GM19043 (cell line): ENCODE data around the gene EFCAB8.
A peak's percentile ranks its signal among the peaks of the same experiment; 100 is the strongest.

Experiments used
- ATAC-seq: cut with Tn5 transposase; IDR thresholded peaks from one replicate; pipeline ENCODE4 v1.9.1; 2021; ENCODE audit warnings: low read depth; ENCODE audit not compliant: unreplicated experiment

EFCAB8 gene, protein sequence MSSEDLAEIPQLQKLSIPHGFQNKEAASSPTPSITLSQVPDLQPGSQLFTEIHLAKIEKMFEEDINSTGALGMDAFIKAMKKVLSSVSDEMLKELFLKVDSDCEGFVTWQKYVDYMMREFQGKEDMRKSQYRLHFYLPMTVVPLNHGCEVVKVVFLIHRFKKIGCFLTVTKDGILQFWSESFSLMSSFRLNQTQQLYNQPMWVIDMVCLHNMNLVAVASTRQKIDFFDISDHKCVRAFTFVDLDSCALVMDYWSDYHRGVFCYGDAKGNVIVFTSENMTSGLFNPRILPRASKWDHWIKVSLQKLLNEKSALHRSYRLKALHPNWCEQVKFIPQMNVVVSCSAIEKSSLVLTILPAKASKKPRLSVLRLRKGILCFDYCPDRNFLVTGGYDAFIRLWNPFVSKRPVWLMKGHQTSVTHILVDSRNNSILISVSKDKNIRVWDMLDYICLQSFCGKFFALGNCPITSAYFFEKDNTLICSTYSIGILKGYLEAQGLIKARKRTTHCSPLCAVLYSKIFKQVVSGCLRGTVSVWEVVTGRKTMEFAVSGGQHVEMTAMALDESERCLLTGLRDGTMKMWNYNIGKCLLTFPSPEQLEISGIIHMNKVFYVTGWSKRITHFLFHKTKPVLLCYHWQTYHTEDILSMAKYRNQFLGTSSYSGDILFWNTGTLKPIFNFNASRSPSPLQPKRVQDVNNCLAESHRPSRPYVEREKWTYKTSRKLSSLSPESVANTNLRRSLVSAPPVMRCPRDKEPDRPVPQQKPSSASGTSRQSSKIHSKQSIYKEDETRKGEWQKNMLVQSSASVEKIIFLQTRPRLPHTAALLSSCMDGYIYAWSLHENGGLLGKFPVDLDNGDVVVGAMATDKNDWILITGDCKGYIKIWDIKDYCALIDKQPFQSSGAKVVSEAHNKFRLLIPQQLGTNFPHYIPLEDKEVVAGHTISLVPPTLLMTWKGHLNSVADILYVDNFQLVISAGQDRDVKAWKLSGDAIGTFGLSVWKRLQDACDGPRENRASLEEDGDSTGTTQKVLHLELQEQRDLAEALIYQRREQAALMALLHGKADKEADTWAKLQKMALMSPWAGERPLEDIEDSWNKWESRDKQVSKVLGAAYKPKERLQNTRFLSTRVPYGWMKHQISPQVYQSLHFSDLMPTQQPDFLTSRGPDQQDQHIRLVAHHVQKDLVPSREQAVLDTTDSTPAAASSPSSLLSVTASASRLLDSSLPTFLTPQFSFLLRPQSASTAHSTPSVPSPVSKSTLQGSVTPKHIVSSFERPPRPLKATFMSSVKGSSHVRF

GRCh38 chr20:32858701-32859372 is at the start of gene EFCAB8:
EFCAB8 (plus strand) TSS chr20:32858923; CDS start chr20:32863793, 4,870 bp downstream.
- ATAC-seq = no peak

- no peak for ATAC-seq
These were observed 48.8 kb upstream of the EFCAB8 start for GRCh38 chr20:32809907-32810306.

DNA sequence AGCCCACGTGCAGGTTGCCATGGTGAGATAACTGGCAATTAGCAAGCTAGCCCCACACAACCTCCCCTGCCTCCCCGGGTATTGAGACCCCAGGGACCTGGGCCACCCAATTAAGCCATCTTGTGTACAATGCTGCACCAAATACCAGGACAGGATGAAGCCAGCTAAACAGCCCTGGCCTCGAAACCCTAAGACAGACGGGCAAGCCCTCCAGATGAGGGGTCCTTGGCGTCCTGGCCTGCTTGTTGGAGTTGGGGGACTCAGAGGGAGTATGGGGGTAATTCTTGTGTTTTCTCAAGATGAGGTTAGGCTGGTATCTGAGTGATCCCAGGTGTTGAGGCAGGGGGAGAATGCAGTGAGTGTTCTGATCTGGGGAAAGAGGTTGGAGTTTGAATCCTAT is 47.8 kb upstream of the EFCAB8 start:
- ATAC-seq = no peak

- no peak for ATAC-seq
These were observed 46.8 kb upstream of the EFCAB8 start for GRCh38 chr20:32811886-32812285.

GRCh38 chr20:32819992-32820697 is 38.6 kb upstream of the EFCAB8 start:
- ATAC-seq = peak; percentile 48

GRCh38 chr20:32820698-32821377 is 37.9 kb upstream of the EFCAB8 start:
- no peak for ATAC-seq

GRCh38 chr20:32822225-32822624 is 36.5 kb upstream of the EFCAB8 start:
- ATAC-seq = no peak

DNA sequence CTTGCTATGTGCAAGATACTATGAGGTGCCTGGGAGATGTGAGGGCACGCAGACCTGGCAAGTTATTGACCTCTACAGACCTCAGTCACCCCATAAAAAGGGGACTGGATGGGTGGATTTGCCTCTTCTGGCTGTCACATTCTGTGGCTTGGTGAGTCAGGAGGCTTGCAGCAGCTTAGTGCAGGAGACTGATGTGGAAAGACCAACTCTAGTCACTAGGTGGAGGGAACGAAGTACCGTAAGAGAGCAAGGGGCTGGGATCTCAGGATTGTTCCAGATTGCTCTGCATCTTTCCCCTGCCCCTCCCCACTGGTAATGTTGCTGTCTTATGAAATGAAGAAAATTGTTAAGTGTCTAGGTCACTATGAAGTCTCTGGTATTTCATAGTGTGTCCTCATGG is 35.6 kb upstream of the EFCAB8 start:
- no peak for ATAC-seq

GRCh38 chr20:32823737-32824588 is 34.8 kb upstream of the EFCAB8 start:
- no peak for ATAC-seq

DNA sequence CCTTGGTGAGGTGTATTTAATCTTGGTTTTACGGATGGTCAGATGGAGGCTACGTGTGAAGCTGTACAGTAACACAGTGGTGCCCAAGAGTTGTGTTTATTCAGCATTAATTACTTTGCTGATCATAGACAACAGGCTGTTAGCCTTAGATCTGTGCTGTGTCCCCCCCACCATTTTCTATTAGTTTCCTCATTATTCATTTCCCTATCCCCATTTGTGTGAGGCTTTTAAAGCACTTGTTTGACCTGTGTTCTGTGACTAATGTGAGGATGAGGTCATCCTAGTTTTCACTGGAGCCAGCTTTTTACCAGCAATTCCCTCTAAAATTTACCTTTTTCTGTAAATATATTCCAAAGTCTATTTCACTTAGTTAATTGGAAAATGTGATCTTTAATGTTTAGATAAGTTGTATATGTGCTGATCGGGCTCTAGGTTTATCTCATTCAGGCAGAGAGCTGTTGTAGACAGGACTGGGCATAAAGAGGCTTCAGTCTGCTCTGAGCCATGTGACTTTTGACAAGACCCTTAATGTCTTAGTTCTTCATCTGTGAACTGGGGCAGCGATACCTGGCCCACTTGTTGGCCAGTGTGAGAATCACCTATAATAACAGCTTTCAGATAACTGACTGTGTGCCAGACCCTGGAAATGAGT is 30.6 kb upstream of the EFCAB8 start:
- ATAC-seq = no peak

DNA sequence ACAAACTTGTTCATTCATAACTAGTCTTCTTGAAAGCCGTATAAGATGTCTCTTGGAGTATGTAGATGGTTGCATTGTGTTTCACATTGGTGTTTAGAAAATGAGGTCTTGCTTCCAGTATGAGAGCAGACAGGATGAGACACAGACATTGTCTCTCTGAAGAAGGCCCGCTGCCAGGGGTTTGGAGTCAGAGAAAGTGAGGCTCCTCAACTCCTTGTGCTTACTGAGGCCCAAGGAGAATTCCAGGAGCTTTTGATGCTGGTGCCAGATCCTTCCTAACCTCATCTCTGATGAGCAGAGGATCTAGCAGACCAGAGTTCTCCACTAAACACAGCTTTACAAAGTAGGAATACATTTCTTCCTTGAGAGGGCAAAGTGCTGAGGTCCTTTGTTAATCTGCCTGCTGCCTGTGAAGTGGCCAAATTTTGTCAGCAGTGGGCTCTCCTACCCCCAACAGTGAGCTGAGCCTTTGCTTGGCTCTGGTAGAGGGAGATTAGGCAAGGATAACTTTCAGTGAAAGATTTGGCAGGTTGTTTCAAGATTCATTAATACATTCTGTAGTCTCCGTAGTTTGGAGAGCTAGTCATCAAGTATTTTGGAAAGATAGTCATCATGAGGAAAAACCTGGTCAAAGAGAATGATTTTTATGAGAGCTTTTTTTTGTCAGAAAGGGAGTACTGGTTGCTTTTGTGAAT is 29.3 kb upstream of the EFCAB8 start:
- ATAC-seq = no peak

DNA sequence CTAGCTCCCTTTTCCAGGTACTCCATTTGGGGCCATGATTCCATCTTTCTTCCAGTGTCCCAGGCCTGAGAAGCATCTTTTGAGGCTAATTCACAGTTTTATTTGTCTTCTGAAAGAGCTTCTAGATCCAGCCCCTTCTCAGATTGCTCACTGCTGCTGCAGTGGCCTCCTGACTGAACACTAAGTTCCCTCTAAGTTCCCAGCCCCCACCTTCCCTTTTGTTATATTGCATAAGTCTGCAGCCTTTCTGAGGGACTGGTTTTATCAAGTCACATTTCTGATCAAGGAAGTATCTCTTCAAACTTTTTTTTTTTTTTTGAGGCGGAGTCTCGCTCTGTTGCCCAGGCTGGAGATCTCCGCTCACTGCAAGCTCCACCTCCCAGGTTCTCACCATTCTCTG is 28.3 kb upstream of the EFCAB8 start:
- no peak for ATAC-seq

DNA sequence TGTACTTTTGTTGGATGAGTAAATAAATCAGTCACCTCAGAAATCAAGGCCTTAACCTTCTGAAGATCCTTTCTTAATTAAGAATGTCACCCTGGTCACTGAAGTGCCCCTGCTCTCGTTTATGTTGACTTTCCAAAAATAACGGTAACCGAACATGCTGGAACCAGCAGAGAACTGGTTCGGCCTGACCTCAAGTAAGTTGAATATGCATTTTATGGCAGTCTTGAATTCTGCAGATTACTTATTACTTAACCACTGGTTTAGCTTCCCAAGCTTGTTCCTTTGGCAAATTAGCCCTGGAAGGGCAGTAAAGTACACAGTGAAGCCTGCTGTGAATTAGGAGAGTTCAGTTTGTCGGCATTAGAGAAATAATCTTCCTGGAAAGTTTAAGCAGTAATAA is 26.7 kb upstream of the EFCAB8 start:
- ATAC-seq = no peak

DNA sequence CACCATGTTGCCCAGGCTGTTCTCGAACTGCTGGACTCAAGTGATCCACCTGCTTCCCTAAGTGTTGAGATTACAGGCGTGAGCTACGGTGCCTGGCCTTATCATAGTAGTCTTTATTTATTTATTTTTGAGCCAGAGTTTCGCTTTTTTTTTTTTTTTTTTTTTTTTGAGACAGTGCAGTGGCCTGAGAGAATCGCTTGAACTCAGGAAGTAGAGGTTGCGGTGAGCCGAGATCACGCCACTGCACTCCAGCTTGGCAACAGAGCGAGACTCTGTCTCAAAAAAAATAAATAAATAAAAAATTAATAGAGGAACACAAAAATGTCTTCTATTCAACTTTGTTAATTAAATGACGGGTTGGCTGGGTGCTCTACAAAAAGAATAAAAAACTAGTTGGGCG is 26.1 kb upstream of the EFCAB8 start:
- no peak for ATAC-seq

- ATAC-seq = no peak
These were observed 23.8 kb upstream of the EFCAB8 start for GRCh38 chr20:32834972-32835371.

- no peak for ATAC-seq
These were observed 21.6 kb upstream of the EFCAB8 start for GRCh38 chr20:32837157-32837556.
